ENCODE measurements around the gene AKTIP. TPM values are rescaled to one million over a fixed set of nuclear protein-coding genes. Genes with fewer than 3 reads are reported as not detected.

The AKTIP gene
- total RNA-seq, 2 experiments from 2014 or later, result 12.4 to 17.9 TPM

- intact Hi-C loops (cut with micrococcal nuclease; ENCODE audit: unreplicated experiment), result no loop called here
- no peak overlapping the region for H3K27ac ChIP-seq (ENCODE audit: low read depth, low read length, poor library complexity, severe bottlenecking)
- H2AFZ ChIP-seq (ENCODE audit: low read length), result no peak overlapping the region
- no peaks in the 10 kb centered on the region for H3K9me2 ChIP-seq (ENCODE audit: insufficient read depth, low read length)
- ChIA-PET CTCF (ENCODE audit: unreplicated experiment) (no interaction called here), POLR2A (interaction anchor here (1.0 kb wide), 1 partner anchor 9 kb away, joined by 3 read pairs; no protein-coding TSS in a partner anchor)
- peaks cover 14% of the 10 kb centered on the region for H3K4me1 ChIP-seq (ENCODE audit: insufficient read depth, low read length, poor library complexity, severe bottlenecking)
- H3K4me3 ChIP-seq (ENCODE audit: low read depth, low read length, poor library complexity, severe bottlenecking), result no peak overlapping the region
- no peak for TF ChIP-seq EZH2phosphoT487 (IDR thresholded peaks at IDR 0.05; ENCODE audit: borderline replicate concordance, low read depth, low read length)
- TF ChIP-seq CTCF (conservative IDR thresholded peaks at IDR 0.05; ENCODE audit: low read length), result no peak
- peaks cover 37% of the 10 kb centered on the region for H3K36me3 ChIP-seq (ENCODE audit: insufficient read depth, low read length)
- DNase-seq (ENCODE audit: low spot score), result no peak
- no peaks in the 10 kb centered on the region for H3K79me2 ChIP-seq (ENCODE audit: insufficient read depth, low read depth, low read length)
- no TSS peak for BruUV-seq (replicated peaks)
- no peak overlapping the region for H3K4me2 ChIP-seq (ENCODE audit: low read length)
- no peaks in the 10 kb centered on the region for H4K20me1 ChIP-seq (ENCODE audit: insufficient read depth, low read length)
- no peaks in the 10 kb centered on the region for H3K9me3 ChIP-seq (ENCODE audit: low read length)
Measured at GRCh38 chr16:53498984-53499383, 4.0 kb downstream of the AKTIP start.

- ChIA-PET POLR2A (no interaction called here), CTCF (ENCODE audit: unreplicated experiment) (interaction anchor here (0.9 kb wide), 1 partner anchor 38 kb away, joined by 4 read pairs; no protein-coding TSS in a partner anchor)
- Histone ChIP-seq H3K4me3 (ENCODE audit: low read depth, low read length, poor library complexity, severe bottlenecking) (no peak overlapping the region), H3K9me3 (ENCODE audit: low read length) (no peaks in the 10 kb centered on the region), H3K4me1 (ENCODE audit: insufficient read depth, low read length, poor library complexity, severe bottlenecking) (no peaks in the 10 kb centered on the region), H3K9me2 (ENCODE audit: insufficient read depth, low read length) (no peaks in the 10 kb centered on the region), H2AFZ (ENCODE audit: low read length) (no peak overlapping the region), H3K79me2 (ENCODE audit: insufficient read depth, low read depth, low read length) (no peaks in the 10 kb centered on the region), H3K27ac (ENCODE audit: low read depth, low read length, poor library complexity, severe bottlenecking) (no peak overlapping the region), H3K4me2 (ENCODE audit: low read length) (no peak overlapping the region), H3K36me3 (ENCODE audit: insufficient read depth, low read length) (peaks cover 74% of the 10 kb centered on the region), H4K20me1 (ENCODE audit: insufficient read depth, low read length) (no peaks in the 10 kb centered on the region)
- TF ChIP-seq CTCF (conservative IDR thresholded peaks at IDR 0.05; ENCODE audit: low read length), result peak; percentile 23; the same call in 1 of the 2 replicates
- no peak for TF ChIP-seq EZH2phosphoT487 (IDR thresholded peaks at IDR 0.05; ENCODE audit: borderline replicate concordance, low read depth, low read length)
- DNase-seq (ENCODE audit: low spot score), result no peak
- intact Hi-C loops (cut with micrococcal nuclease; ENCODE audit: unreplicated experiment), result no loop called here
- no TSS peak for BruUV-seq (replicated peaks)
Measured at GRCh38 chr16:53495325-53495724, 7.7 kb downstream of the AKTIP start.

- no peaks in the 10 kb centered on the region for H3K9me2 ChIP-seq (ENCODE audit: insufficient read depth, low read length)
- intact Hi-C loops (cut with micrococcal nuclease; ENCODE audit: unreplicated experiment), result no loop called here
- H3K4me3 ChIP-seq (ENCODE audit: low read depth, low read length, poor library complexity, severe bottlenecking), result no peak overlapping the region
- no TSS peak for BruUV-seq (replicated peaks)
- no peak for DNase-seq (ENCODE audit: low spot score)
- peaks cover 80% of the 10 kb centered on the region for H3K36me3 ChIP-seq (ENCODE audit: insufficient read depth, low read length)
- POLR2A ChIA-PET, result interaction anchor here (0.6 kb wide), 1 partner anchor 7 kb away, joined by 3 read pairs; no protein-coding TSS in a partner anchor
- TF ChIP-seq EZH2phosphoT487 (IDR thresholded peaks at IDR 0.05; ENCODE audit: borderline replicate concordance, low read depth, low read length) (no peak), CTCF (conservative IDR thresholded peaks at IDR 0.05; ENCODE audit: low read length) (no peak)
- CTCF ChIA-PET (ENCODE audit: unreplicated experiment), result interaction anchor here (0.9 kb wide), 1 partner anchor 37 kb away, joined by 4 read pairs; no protein-coding TSS in a partner anchor
- no peaks in the 10 kb centered on the region for H3K4me1 ChIP-seq (ENCODE audit: insufficient read depth, low read length, poor library complexity, severe bottlenecking)
- H3K27ac ChIP-seq (ENCODE audit: low read depth, low read length, poor library complexity, severe bottlenecking), result no peak overlapping the region
- no peaks in the 10 kb centered on the region for H4K20me1 ChIP-seq (ENCODE audit: insufficient read depth, low read length)
- H3K79me2 ChIP-seq (ENCODE audit: insufficient read depth, low read depth, low read length), result no peaks in the 10 kb centered on the region
- H2AFZ ChIP-seq (ENCODE audit: low read length), result no peak overlapping the region
- H3K9me3 ChIP-seq (ENCODE audit: low read length), result no peaks in the 10 kb centered on the region
- H3K4me2 ChIP-seq (ENCODE audit: low read length), result no peak overlapping the region
Measured at GRCh38 chr16:53494636-53495035, 8.4 kb downstream of the AKTIP start.

Measured in OCI-LY7 (cell line).